HepG2 (cell line): ENCODE measurements around the gene SNAI3. TPM values are rescaled to one million over a fixed set of nuclear protein-coding genes. Genes with fewer than 3 reads are reported as not detected.

Source experiments
- ATAC-seq: fragments of 200-7000 bp; cut with Tn5 transposase; 3 replicates; pipeline ENCODE4 v1.9.1; 2020; ENCODE audit warnings: mild to moderate bottlenecking, moderate library complexity
- BruUV-seq: library from RNA; stranded (reverse); fragments of 400-500 nt; replicated peaks from 2 replicates; lab custom pipeline; 2021; lab: Mats Ljungman, UMichigan
- CTCF ChIA-PET: fragments of 300-600 bp; formaldehyde crosslinking; extraction: SDS; loops from one replicate; lab custom pipeline; 2021; ENCODE audit warnings: low total read pairs, inconsistent platforms, low intra/inter-chr PET ratio; lab: Yijun Ruan, JAX
- POLR2A ChIA-PET: fragments of 350-600 bp; sonication (Branson Sonifier 250); formaldehyde crosslinking; loops from one replicate; lab custom pipeline; 2020; ENCODE audit warnings: antibody characterized with exemption, inconsistent platforms; lab: Yijun Ruan, JAX
- DNase-seq: peaks from one replicate; pipeline ENCODE4 v3.0.0-alpha.2; 2015; ENCODE audit warnings: low spot score
- FAIRE-seq: peaks from 3 replicates; lab custom pipeline; 2011; peaks lifted over from hg19 to GRCh38; lab: Jason Lieb, UNC
- H2AFZ ChIP-seq: one replicate; pipeline ENCODE4 v1.6.1; 2011; ENCODE audit warnings: low read length, inconsistent platforms
- H3K27ac ChIP-seq: fragments of 300-600 bp; 3 replicates; pipeline ENCODE4 v1.8.0; 2011; ENCODE audit warnings: mixed run types, mild to moderate bottlenecking, mixed read lengths, low read length, inconsistent platforms; ENCODE audit not compliant: insufficient read depth; ENCODE audit errors: extremely low read length
- H3K27me3 ChIP-seq, 2 experiments: fragments of 200-600 bp in 1 of 2; 2 replicates in 1 of 2; 3 replicates in 1 of 2; pipeline versions ENCODE4 v1.6.0 to v1.8.0; 2011; ENCODE audit warnings: low read length in 2 of 2, mild to moderate bottlenecking in 2 of 2, moderate library complexity in 2 of 2, inconsistent platforms in 1 of 2; ENCODE audit not compliant: insufficient read depth in 2 of 2, control insufficient read depth in 1 of 2
- H3K36me3 ChIP-seq, 2 experiments: fragments of 200-600 bp in 1 of 2; replicated peaks in 1 of 2; 2 replicates in 1 of 2; 3 replicates in 1 of 2; pipeline versions ENCODE4 v1.5.1 to v1.8.0; 2011; ENCODE audit warnings: low read length in 2 of 2, inconsistent platforms in 1 of 2; ENCODE audit not compliant: insufficient read depth in 2 of 2, control insufficient read depth in 1 of 2
- H3K4me1 ChIP-seq: 2 replicates; pipeline ENCODE4 v1.5.1; 2012; ENCODE audit warnings: low read length, inconsistent platforms; ENCODE audit not compliant: insufficient read depth
- H3K4me2 ChIP-seq: 2 replicates; pipeline ENCODE4 v1.6.0; 2011; ENCODE audit warnings: low read depth, low read length, inconsistent platforms
- H3K4me3 ChIP-seq, 3 experiments: fragments of 200-600 bp in 1 of 3; sonication (generic), shearing (Covaris generic) in 1 of 3; replicated peaks in 1 of 3; 2 replicates each; pipeline ENCODE4 v1.5.1; 2011 to 2016; ENCODE audit warnings: low read length in 3 of 3, inconsistent platforms in 2 of 3, low read depth in 2 of 3, mild to moderate bottlenecking in 2 of 3, control low read depth in 1 of 3, mixed read lengths in 1 of 3; ENCODE audit not compliant: insufficient read depth in 1 of 3
- H3K79me2 ChIP-seq: one replicate; pipeline ENCODE4 v1.6.1; 2011; ENCODE audit warnings: low read length, inconsistent platforms; ENCODE audit not compliant: insufficient read depth
- H3K9ac ChIP-seq: 2 replicates; pipeline ENCODE4 v1.6.0; 2011; ENCODE audit warnings: mild to moderate bottlenecking, low read depth, low read length, inconsistent platforms; ENCODE audit not compliant: insufficient read depth
- H3K9me3 ChIP-seq: 2 replicates; pipeline ENCODE4 v1.5.1; 2012; ENCODE audit warnings: mild to moderate bottlenecking, low read length
- H4K20me1 ChIP-seq: 2 replicates; pipeline ENCODE4 v1.6.0; 2011; ENCODE audit warnings: inconsistent platforms, mild to moderate bottlenecking, low read length, moderate library complexity; ENCODE audit not compliant: insufficient read depth
- AGO2 ChIP-seq: fragments of 200-400 bp; formaldehyde crosslinking; optimal IDR thresholded peaks from 2 replicates; pipeline ENCODE3; 2017; ENCODE audit warnings: mild to moderate bottlenecking, low read depth, low read length, moderate library complexity
- ARID3A ChIP-seq: IDR thresholded peaks from 2 replicates; pipeline ENCODE4 v1.6.1; 2012; ENCODE audit warnings: low read depth, low read length, improper control_type of control experiment
- MYNN ChIP-seq: sonication (generic); formaldehyde crosslinking; IDR thresholded peaks from 2 replicates; pipeline ENCODE4 v1.4.0; 2020; ENCODE audit warnings: mild to moderate bottlenecking, low read depth, missing genetic modification reagents
- RAD21 ChIP-seq: fragments of 450-650 bp; formaldehyde crosslinking; IDR thresholded peaks from 2 replicates; pipeline ENCODE4 v1.5.0; 2020; ENCODE audit warnings: mild to moderate bottlenecking
- SMAD9 ChIP-seq: sonication (generic); formaldehyde crosslinking; IDR thresholded peaks from 2 replicates; pipeline ENCODE4 v1.5.1; 2020; ENCODE audit warnings: mild to moderate bottlenecking, missing genetic modification reagents
- SYNCRIP ChIP-seq: fragments of 200-400 bp; formaldehyde crosslinking; IDR thresholded peaks from 2 replicates; pipeline ENCODE4 v1.6.1; 2018; ENCODE audit warnings: mild to moderate bottlenecking, low read depth, low read length; ENCODE audit not compliant: insufficient read depth
- U2AF2 ChIP-seq: fragments of 200-400 bp; formaldehyde crosslinking; IDR thresholded peaks from 2 replicates; pipeline ENCODE4 v1.6.1; 2017; ENCODE audit warnings: low read depth, mild to moderate bottlenecking, low read length
- ZEB1 ChIP-seq: IDR thresholded peaks from 2 replicates; pipeline ENCODE4 v1.6.1; 2012; ENCODE audit warnings: mild to moderate bottlenecking, low read depth, inconsistent platforms; ENCODE audit not compliant: insufficient replicate concordance
- ZNF317 ChIP-seq: sonication (generic); formaldehyde crosslinking; IDR thresholded peaks from 2 replicates; pipeline ENCODE4 v1.5.0; 2020; ENCODE audit warnings: mild to moderate bottlenecking, missing genetic modification reagents
- ZNF678 ChIP-seq: sonication (generic); formaldehyde crosslinking; IDR thresholded peaks from 2 replicates; pipeline ENCODE4 v1.4.0; 2020; ENCODE audit warnings: mild to moderate bottlenecking, missing genetic modification reagents
- ZNF713 ChIP-seq: sonication (generic); formaldehyde crosslinking; IDR thresholded peaks from 2 replicates; pipeline ENCODE4 v1.4.0; 2020; ENCODE audit warnings: mild to moderate bottlenecking, missing genetic modification reagents
- WGBS: methylation state at CpG from one replicate; pipeline ENCODE4 v1.1.6; 2017; ENCODE audit warnings: low lambda C conversion rate; 5-methylcytosine and 5-hydroxymethylcytosine counted together
- in situ Hi-C: cut with HindIII; loops from 2 replicates; pipeline ENCODE4 v1.10.0; 2017; ENCODE audit warnings: low pct_unique_long_range_greater_than_20kb; ENCODE audit not compliant: extremely low pct_ligation_motif_present
- intact Hi-C: fragments of 100-400 bp; cut with micrococcal nuclease; formaldehyde crosslinking; loops from one replicate; pipeline ENCODE4 v1.10.0; 2022; ENCODE audit not compliant: unreplicated experiment
- polyA plus RNA-seq, 8 experiments: library from polyadenylated mRNA; depleted of rRNA in 3 of 8; stranded (reverse) in 7 of 8; unstranded in 1 of 8; fragments of >200 nt; fragmentation: Illumina TruSeq in 4 of 8; extraction: Trizol in 4 of 8; gene quantifications; 2 replicates each; pipeline versions ENCODE4 v1.2.1 to v1.2.3, GENCODE V29; 2011 to 2016; ENCODE audit warnings: low read depth in 4 of 8, missing spikeins in 1 of 8, mixed read lengths in 1 of 8; ENCODE audit not compliant: insufficient read depth in 1 of 8
- total RNA-seq, 5 experiments: library from RNA; depleted of rRNA; stranded (reverse); fragments of >200 nt; fragmentation: Illumina TruSeq; extraction: Trizol; gene quantifications; 2 replicates each; pipeline ENCODE4 v1.2.3, GENCODE V29; 2016; ENCODE audit warnings: low read depth in 1 of 5
- TF ChIP-seq, protein P1 (sequence below): sonication (generic); formaldehyde crosslinking; IDR thresholded peaks from 2 replicates; pipeline ENCODE4 v1.4.0; 2020; ENCODE audit warnings: mild to moderate bottlenecking, missing genetic modification reagents
- TF ChIP-seq, protein P2 (sequence below): sonication (generic); formaldehyde crosslinking; IDR thresholded peaks from 2 replicates; pipeline ENCODE4 v1.5.0; 2020; ENCODE audit warnings: missing genetic modification reagents

SNAI3 gene
- total and polyA plus RNA-seq, 2 of the 13 experiments (the other 11 are each of a cell fraction or from before 2014, with no cell fraction given): 0.09 to 0.18 TPM

- H3K4me2 ChIP-seq: no peak overlapping the region
- peaks cover 36 to 61% of the 10 kb centered on the region in 2 experiments; a peak in 4 of 5 replicates for H3K36me3 ChIP-seq
- no peaks in the 10 kb centered on the region for H3K27me3 ChIP-seq
- H2AFZ ChIP-seq: no peak overlapping the region
- FAIRE-seq: no peak
- H3K27ac ChIP-seq: no peak overlapping the region
- H3K79me2 ChIP-seq: no peaks in the 10 kb centered on the region
- CTCF ChIA-PET: no interaction called here
- POLR2A ChIA-PET: no interaction called here
- WGBS: 100% methylated on average over 13 of the region's 16 CpGs
- in situ Hi-C loops (no loop called here), intact Hi-C loops (no loop called here)
- BruUV-seq: no TSS peak
- H3K9ac ChIP-seq: no peak overlapping the region
- no peak for DNase-seq
- ATAC-seq: no peak
- no peak for TF ChIP-seq SYNCRIP
- TF ChIP-seq AGO2: peak; percentile 32
- H3K4me1 ChIP-seq: no peaks in the 10 kb centered on the region
- no peaks in the 10 kb centered on the region; the same call in 1 of the 2 replicates for H4K20me1 ChIP-seq
- no peaks in the 10 kb centered on the region for H3K9me3 ChIP-seq
- H3K4me3 ChIP-seq: no peak overlapping the region
Measured at GRCh38 chr16:88735121-88735520, 48.8 kb upstream of the SNAI3 start.

GRCh38 chr16:88734361-88734728 lies 48.0 kb upstream of the SNAI3 start:
- DNase-seq (no peak), ATAC-seq (no peak), FAIRE-seq (no peak)
- no peaks in the 10 kb centered on the region for H3K27me3 ChIP-seq
- no peak overlapping the region for H2AFZ ChIP-seq
- no peaks in the 10 kb centered on the region for H3K79me2 ChIP-seq
- peaks cover 36 to 55% of the 10 kb centered on the region in 2 experiments; a peak in 4 of 5 replicates for H3K36me3 ChIP-seq
- CTCF ChIA-PET: no interaction called here
- H3K9me3 ChIP-seq: no peaks in the 10 kb centered on the region
- no TSS peak for BruUV-seq
- H3K9ac ChIP-seq: no peak overlapping the region
- H4K20me1 ChIP-seq: no peaks in the 10 kb centered on the region; the same call in 1 of the 2 replicates
- 94% methylated on average over 22 of the region's 23 CpGs for WGBS
- no peak overlapping the region for H3K4me2 ChIP-seq
- POLR2A ChIA-PET: interaction anchor here (0.6 kb wide), 1 partner anchor 95 kb away, joined by 5 read pairs; no protein-coding TSS in a partner anchor
- no peaks in the 10 kb centered on the region for H3K4me1 ChIP-seq
- in situ Hi-C loops: no loop called here
- no peak overlapping the region for H3K27ac ChIP-seq
- intact Hi-C loops: no loop called here
- no peak overlapping the region for H3K4me3 ChIP-seq
- TF ChIP-seq U2AF2 (no peak), ZNF317 (CRISPR knock-in tag) (no peak), RAD21 (CRISPR knock-in tag) (no peak), ARID3A (no peak), MYNN (no peak), ZNF713 (no peak), ZNF678 (no peak), ZEB1 (no peak), SMAD9 (CRISPR knock-in tag) (no peak)
- TF ChIP-seq, protein P1, sequence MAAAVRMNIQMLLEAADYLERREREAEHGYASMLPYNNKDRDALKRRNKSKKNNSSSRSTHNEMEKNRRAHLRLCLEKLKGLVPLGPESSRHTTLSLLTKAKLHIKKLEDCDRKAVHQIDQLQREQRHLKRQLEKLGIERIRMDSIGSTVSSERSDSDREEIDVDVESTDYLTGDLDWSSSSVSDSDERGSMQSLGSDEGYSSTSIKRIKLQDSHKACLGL (CRISPR knock-in tag): no peak
- TF ChIP-seq, protein P2, sequence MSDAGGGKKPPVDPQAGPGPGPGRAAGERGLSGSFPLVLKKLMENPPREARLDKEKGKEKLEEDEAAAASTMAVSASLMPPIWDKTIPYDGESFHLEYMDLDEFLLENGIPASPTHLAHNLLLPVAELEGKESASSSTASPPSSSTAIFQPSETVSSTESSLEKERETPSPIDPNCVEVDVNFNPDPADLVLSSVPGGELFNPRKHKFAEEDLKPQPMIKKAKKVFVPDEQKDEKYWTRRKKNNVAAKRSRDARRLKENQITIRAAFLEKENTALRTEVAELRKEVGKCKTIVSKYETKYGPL (CRISPR knock-in tag): no peak
